ENCODE results near the gene HMCN1. TPM values are rescaled to one million over a fixed set of nuclear protein-coding genes. Genes with fewer than 3 reads are reported as not detected.

Gene HMCN1
- 4.4 and 13.3 TPM in 2 replicates for total RNA-seq

GRCh38 chr1:185733818-185734735 is at the start of gene HMCN1:
TSS of gene HMCN1 (plus strand) at chr1:185734391. CDS start at chr1:185734780, 389 bp downstream.
- DNase-seq (ENCODE audit: low read depth in 2 of 2), result peak; percentile 47 to 84

GRCh38 chr1:185686821-185687778 is 47.1 kb upstream of the HMCN1 start:
- DNase-seq (ENCODE audit: low read depth in 2 of 2), result no peak

GRCh38 chr1:185690527-185690926 is 43.7 kb upstream of the HMCN1 start:
- DNase-seq (ENCODE audit: low read depth in 2 of 2), result no peak

GRCh38 chr1:185693654-185694053 is 40.5 kb upstream of the HMCN1 start:
- no peak for DNase-seq (ENCODE audit: low read depth in 2 of 2)

- DNase-seq (ENCODE audit: low read depth in 2 of 2), result peak; percentile 32 to 67
Measured at GRCh38 chr1:185694081-185694480, 40.1 kb upstream of the HMCN1 start.

- DNase-seq (ENCODE audit: low read depth in 2 of 2), result peak in 1 of 2 donors; percentile 11
Measured at GRCh38 chr1:185695299-185695698, 38.9 kb upstream of the HMCN1 start.

- DNase-seq (ENCODE audit: low read depth in 2 of 2), result no peak
Measured at GRCh38 chr1:185696422-185697150, 37.6 kb upstream of the HMCN1 start.

GRCh38 chr1:185699874-185700273 is 34.3 kb upstream of the HMCN1 start:
- no peak for DNase-seq (ENCODE audit: low read depth in 2 of 2)

- DNase-seq (ENCODE audit: low read depth in 2 of 2), result no peak
Measured at GRCh38 chr1:185701650-185702049, 32.5 kb upstream of the HMCN1 start.

GRCh38 chr1:185704181-185704580 is 30.0 kb upstream of the HMCN1 start:
- no peak for DNase-seq (ENCODE audit: low read depth in 2 of 2)

GRCh38 chr1:185716095-185716494 is 18.1 kb upstream of the HMCN1 start:
- no peak for DNase-seq (ENCODE audit: low read depth in 2 of 2)

- DNase-seq (ENCODE audit: low read depth in 2 of 2), result peak; percentile 10 to 44
Measured at GRCh38 chr1:185719021-185719420, 15.2 kb upstream of the HMCN1 start.

GRCh38 chr1:185720633-185721272 is 13.4 kb upstream of the HMCN1 start:
- DNase-seq (ENCODE audit: low read depth in 2 of 2), result peak; percentile 51 to 82

GRCh38 chr1:185721553-185721952 is 12.6 kb upstream of the HMCN1 start:
- no peak for DNase-seq (ENCODE audit: low read depth in 2 of 2)

- no peak for DNase-seq (ENCODE audit: low read depth in 2 of 2)
Measured at GRCh38 chr1:185722098-185722497, 12.1 kb upstream of the HMCN1 start.

GRCh38 chr1:185727726-185728125 is 6.5 kb upstream of the HMCN1 start:
- no peak for DNase-seq (ENCODE audit: low read depth in 2 of 2)

- DNase-seq (ENCODE audit: low read depth in 2 of 2), result no peak
Measured at GRCh38 chr1:185731446-185731845, 2.7 kb upstream of the HMCN1 start.

- DNase-seq (ENCODE audit: low read depth in 2 of 2), result no peak
Measured at GRCh38 chr1:185732951-185733350, 1.2 kb upstream of the HMCN1 start.

GRCh38 chr1:185734929-185735700 is 924 bp downstream of the HMCN1 start:
- peak in 1 of 2 donors; percentile 7 for DNase-seq (ENCODE audit: low read depth in 2 of 2)

GRCh38 chr1:185735701-185736064 is 1.5 kb downstream of the HMCN1 start:
- DNase-seq (ENCODE audit: low read depth in 2 of 2), result no peak
